ENCODE data around the gene DNAH3. TPM values are rescaled to one million over a fixed set of nuclear protein-coding genes. Genes with fewer than 3 reads are reported as not detected.

The DNAH3 gene
- total RNA-seq, 1 experiment from 2014 or later, result not detected

DNA sequence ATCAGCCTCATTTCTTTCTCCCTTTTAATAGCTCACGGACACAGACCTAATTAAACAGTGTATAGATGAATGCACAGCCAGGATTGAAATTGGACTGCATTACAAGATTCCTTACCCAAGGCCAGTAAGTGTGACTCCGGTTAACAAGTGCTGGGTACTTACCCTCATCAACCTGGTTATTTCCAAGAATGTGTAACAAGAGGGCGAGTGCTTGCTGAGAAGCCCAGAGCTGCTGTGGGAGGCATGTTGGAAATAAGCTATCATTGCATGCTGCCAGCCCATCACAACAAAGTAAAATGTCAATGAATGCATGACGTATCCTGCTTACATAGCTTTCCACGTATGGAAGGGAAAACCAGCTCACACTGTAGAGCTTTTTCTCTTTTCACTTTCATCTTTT, 230.6 kb downstream of the DNAH3 start:
- Histone ChIP-seq H3K36me3 (ENCODE audit: insufficient read depth, low read length) (no peaks in the 10 kb centered on the region), H3K27ac (ENCODE audit: low read length) (no peak overlapping the region), H3K79me2 (ENCODE audit: low read length) (no peaks in the 10 kb centered on the region)

DNA sequence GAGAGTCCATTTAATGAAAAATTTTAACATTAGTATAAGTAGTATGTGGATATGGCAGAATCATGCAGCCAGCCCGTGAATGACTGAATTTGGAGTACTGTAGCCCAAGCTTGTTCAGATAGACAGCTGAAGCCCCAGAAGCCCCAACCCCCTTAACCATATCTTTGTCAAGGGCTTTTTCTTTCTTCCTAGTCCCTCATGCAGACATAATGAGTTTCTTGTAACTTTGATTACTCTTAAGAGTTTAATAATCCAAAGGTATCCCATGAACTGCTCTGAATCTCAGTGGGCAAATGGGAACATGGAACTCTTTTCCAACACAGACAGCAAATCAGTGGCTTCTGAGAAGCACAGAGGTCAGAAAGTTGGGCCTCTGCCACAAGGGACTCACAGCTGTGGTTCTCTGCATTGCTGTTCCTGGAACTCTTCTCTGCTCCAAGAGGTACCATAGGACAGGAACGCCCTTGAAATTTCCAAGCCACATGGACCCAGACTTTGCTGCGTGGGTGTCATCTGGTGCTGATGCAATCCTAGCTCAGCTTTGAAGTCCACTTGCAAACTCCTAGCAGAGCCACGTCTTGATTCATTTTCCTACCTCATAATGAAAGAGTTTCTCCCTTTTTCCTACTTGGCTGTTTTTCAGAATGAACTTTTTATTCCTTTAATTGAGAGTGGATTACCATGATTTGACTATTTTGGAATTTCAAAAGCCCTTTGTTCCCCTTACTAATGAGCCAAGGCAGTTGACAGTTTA, 232.0 kb downstream of the DNAH3 start:
- Histone ChIP-seq H3K27ac (ENCODE audit: low read length) (no peak overlapping the region), H2AFZ (ENCODE audit: low read length) (no peak overlapping the region)
- DNase-seq, result peak; percentile 12

More for the DNA sequence above, 230.6 kb downstream of the DNAH3 start:
- Histone ChIP-seq H3K9me2 (replicated peaks; ENCODE audit: insufficient read depth, low read length) (no peaks in the 10 kb centered on the region), H3K4me2 (ENCODE audit: low read depth, low read length, poor library complexity, severe bottlenecking) (no peak overlapping the region), H3K4me3 (ENCODE audit: low read length) (no peak overlapping the region), H3K27me3 (ENCODE audit: low read length) (no peaks in the 10 kb centered on the region), H2AFZ (ENCODE audit: low read length) (no peak overlapping the region), H3K4me1 (ENCODE audit: low read length) (peaks cover 18% of the 10 kb centered on the region), H3K9ac (ENCODE audit: low read length) (no peak overlapping the region), H4K20me1 (ENCODE audit: insufficient read depth, low read depth, low read length) (no peaks in the 10 kb centered on the region), H3K9me3 (ENCODE audit: low read length) (no peaks in the 10 kb centered on the region)
- DNase-seq, result no peak

DNA sequence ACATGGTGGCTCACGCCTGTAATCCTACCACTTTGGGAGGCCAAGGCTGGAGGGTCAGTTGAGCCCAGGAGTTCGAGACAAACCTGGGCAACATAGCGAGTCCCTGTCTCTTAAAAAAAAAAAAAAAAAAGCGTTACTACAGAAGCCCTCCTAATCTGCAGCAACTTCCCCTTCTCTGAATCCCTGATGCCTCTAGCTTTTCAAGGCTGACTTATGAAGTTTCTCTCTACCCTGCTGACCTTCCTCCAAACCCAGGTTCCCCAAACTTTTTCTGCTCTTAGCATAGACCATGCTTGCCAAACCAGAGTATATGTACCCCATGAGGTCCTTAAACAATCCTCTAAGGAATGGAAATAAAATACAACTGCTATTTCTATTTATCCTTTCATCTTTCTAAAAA, 233.7 kb downstream of the DNAH3 start:
- peak; percentile 42 for DNase-seq
- H3K9ac ChIP-seq (ENCODE audit: low read length), result no peak overlapping the region
- no peak overlapping the region for H3K4me2 ChIP-seq (ENCODE audit: low read depth, low read length, poor library complexity, severe bottlenecking)
- no peaks in the 10 kb centered on the region for H4K20me1 ChIP-seq (ENCODE audit: insufficient read depth, low read depth, low read length)
- H3K27ac ChIP-seq (ENCODE audit: low read length), result no peak overlapping the region
- no peaks in the 10 kb centered on the region for H3K9me2 ChIP-seq (replicated peaks; ENCODE audit: insufficient read depth, low read length)
- no peaks in the 10 kb centered on the region for H3K36me3 ChIP-seq (ENCODE audit: insufficient read depth, low read length)
- H3K27me3 ChIP-seq (ENCODE audit: low read length), result no peaks in the 10 kb centered on the region
- peaks cover 31% of the 10 kb centered on the region for H3K4me1 ChIP-seq (ENCODE audit: low read length)
- H3K4me3 ChIP-seq (ENCODE audit: low read length), result no peak overlapping the region
- H3K79me2 ChIP-seq (ENCODE audit: low read length), result no peaks in the 10 kb centered on the region
- no peaks in the 10 kb centered on the region for H3K9me3 ChIP-seq (ENCODE audit: low read length)
- no peak overlapping the region for H2AFZ ChIP-seq (ENCODE audit: low read length)

More for the DNA sequence above, 232.0 kb downstream of the DNAH3 start:
- H3K4me3 ChIP-seq (ENCODE audit: low read length), result no peak overlapping the region
- H4K20me1 ChIP-seq (ENCODE audit: insufficient read depth, low read depth, low read length), result no peaks in the 10 kb centered on the region
- no peaks in the 10 kb centered on the region for H3K79me2 ChIP-seq (ENCODE audit: low read length)
- no peaks in the 10 kb centered on the region for H3K9me3 ChIP-seq (ENCODE audit: low read length)
- H3K27me3 ChIP-seq (ENCODE audit: low read length), result no peaks in the 10 kb centered on the region
- H3K9me2 ChIP-seq (replicated peaks; ENCODE audit: insufficient read depth, low read length), result no peaks in the 10 kb centered on the region
- H3K9ac ChIP-seq (ENCODE audit: low read length), result no peak overlapping the region
- H3K36me3 ChIP-seq (ENCODE audit: insufficient read depth, low read length), result no peaks in the 10 kb centered on the region
- H3K4me2 ChIP-seq (ENCODE audit: low read depth, low read length, poor library complexity, severe bottlenecking), result no peak overlapping the region
- H3K4me1 ChIP-seq (ENCODE audit: low read length), result peaks cover 28% of the 10 kb centered on the region

DNA sequence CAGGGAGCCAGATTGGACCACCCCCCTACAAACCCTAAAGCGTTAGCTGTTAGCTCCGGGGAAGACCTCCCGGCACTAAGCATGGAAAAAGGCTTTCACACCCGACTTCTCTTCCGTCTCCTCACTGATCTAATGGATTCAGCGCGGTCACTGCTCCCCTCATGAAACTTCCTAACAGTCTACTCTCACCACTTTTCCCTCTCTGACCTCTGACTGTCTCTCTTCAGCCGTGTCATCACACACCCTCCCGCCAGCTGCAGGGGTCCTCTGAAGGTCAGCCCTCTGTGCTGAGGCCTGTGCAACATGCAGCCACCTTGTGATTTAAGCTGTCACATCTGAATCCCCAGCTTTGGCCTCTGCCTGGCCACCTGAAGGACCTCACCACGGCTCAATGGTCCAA, 234.4 kb downstream of the DNAH3 start:
- no peaks in the 10 kb centered on the region for H3K79me2 ChIP-seq (ENCODE audit: low read length)
- H4K20me1 ChIP-seq (ENCODE audit: insufficient read depth, low read depth, low read length), result no peaks in the 10 kb centered on the region; the same call in 1 of the 2 replicates
- H3K27ac ChIP-seq (ENCODE audit: low read length), result no peak overlapping the region
- no peak overlapping the region for H3K9ac ChIP-seq (ENCODE audit: low read length)
- no peak overlapping the region for H2AFZ ChIP-seq (ENCODE audit: low read length)
- H3K9me2 ChIP-seq (replicated peaks; ENCODE audit: insufficient read depth, low read length), result no peaks in the 10 kb centered on the region
- peaks cover 31% of the 10 kb centered on the region for H3K4me1 ChIP-seq (ENCODE audit: low read length)
- H3K36me3 ChIP-seq (ENCODE audit: insufficient read depth, low read length), result no peaks in the 10 kb centered on the region
- no peaks in the 10 kb centered on the region for H3K9me3 ChIP-seq (ENCODE audit: low read length)
- H3K4me2 ChIP-seq (ENCODE audit: low read depth, low read length, poor library complexity, severe bottlenecking), result no peak overlapping the region
- H3K27me3 ChIP-seq (ENCODE audit: low read length), result no peaks in the 10 kb centered on the region
- H3K4me3 ChIP-seq (ENCODE audit: low read length), result no peak overlapping the region
- DNase-seq, result no peak

GRCh38 chr16:20911361-20911760, 239.3 kb downstream of the DNAH3 start:
- H3K79me2 ChIP-seq (ENCODE audit: low read length), result no peaks in the 10 kb centered on the region
- no peak overlapping the region for H3K9ac ChIP-seq (ENCODE audit: low read length)
- no peaks in the 10 kb centered on the region for H3K36me3 ChIP-seq (ENCODE audit: insufficient read depth, low read length)
- H4K20me1 ChIP-seq (ENCODE audit: insufficient read depth, low read depth, low read length), result peaks cover 10% of the 10 kb centered on the region; the same call in 1 of the 2 replicates
- no peak overlapping the region for H3K27ac ChIP-seq (ENCODE audit: low read length)
- no peaks in the 10 kb centered on the region for H3K9me2 ChIP-seq (replicated peaks; ENCODE audit: insufficient read depth, low read length)
- peak; percentile 30 for DNase-seq
- H3K27me3 ChIP-seq (ENCODE audit: low read length), result no peaks in the 10 kb centered on the region
- H3K9me3 ChIP-seq (ENCODE audit: low read length), result no peaks in the 10 kb centered on the region
- H3K4me3 ChIP-seq (ENCODE audit: low read length), result no peak overlapping the region
- H2AFZ ChIP-seq (ENCODE audit: low read length), result no peak overlapping the region
- peaks cover 26% of the 10 kb centered on the region for H3K4me1 ChIP-seq (ENCODE audit: low read length)
- H3K4me2 ChIP-seq (ENCODE audit: low read depth, low read length, poor library complexity, severe bottlenecking), result no peak overlapping the region

DNA sequence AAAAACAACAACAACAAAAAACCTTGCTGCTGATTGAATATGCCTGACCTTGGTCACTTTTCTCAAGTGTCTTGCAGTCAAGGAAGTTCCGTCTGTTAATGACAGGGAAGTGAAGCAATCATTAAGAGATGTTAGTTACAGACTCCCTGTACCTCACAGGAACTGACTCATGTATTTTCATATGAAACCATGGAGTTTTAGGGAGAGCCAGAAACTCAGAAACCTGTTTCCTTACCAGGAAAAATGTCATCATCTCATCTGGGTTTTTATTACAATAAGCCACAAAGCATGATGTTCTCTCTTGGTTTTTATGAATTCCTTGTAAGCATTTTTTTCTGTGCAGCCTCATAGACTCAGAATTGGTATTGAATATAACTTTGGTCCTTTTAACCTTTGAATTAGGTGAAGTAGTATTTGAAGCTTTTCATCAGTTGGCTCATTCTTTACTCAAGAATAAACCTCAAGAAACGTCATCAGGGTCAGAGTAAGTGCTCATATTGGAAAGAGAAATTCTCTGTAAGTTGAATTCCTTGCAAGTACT, 239.8 kb downstream of the DNAH3 start:
- Histone ChIP-seq H3K4me2 (ENCODE audit: low read depth, low read length, poor library complexity, severe bottlenecking) (no peak overlapping the region), H2AFZ (ENCODE audit: low read length) (no peak overlapping the region), H3K4me1 (ENCODE audit: low read length) (peaks cover 21% of the 10 kb centered on the region), H3K9me3 (ENCODE audit: low read length) (no peaks in the 10 kb centered on the region), H3K36me3 (ENCODE audit: insufficient read depth, low read length) (no peaks in the 10 kb centered on the region), H3K27ac (ENCODE audit: low read length) (no peak overlapping the region), H3K27me3 (ENCODE audit: low read length) (no peaks in the 10 kb centered on the region), H3K9me2 (replicated peaks; ENCODE audit: insufficient read depth, low read length) (no peaks in the 10 kb centered on the region), H3K4me3 (ENCODE audit: low read length) (no peak overlapping the region), H4K20me1 (ENCODE audit: insufficient read depth, low read depth, low read length) (peaks cover 10% of the 10 kb centered on the region; the same call in 1 of the 2 replicates), H3K9ac (ENCODE audit: low read length) (no peak overlapping the region), H3K79me2 (ENCODE audit: low read length) (no peaks in the 10 kb centered on the region)
- no peak for DNase-seq

- no peak for DNase-seq
- no peaks in the 10 kb centered on the region for H3K27me3 ChIP-seq (ENCODE audit: low read length)
- H3K79me2 ChIP-seq (ENCODE audit: low read length), result peaks cover 9% of the 10 kb centered on the region
- H2AFZ ChIP-seq (ENCODE audit: low read length), result no peak overlapping the region
- 0 out of 2 replicates have a peak, but pooled peaks cover 7% of the 10 kb centered on the region for H3K36me3 ChIP-seq (ENCODE audit: insufficient read depth, low read length)
- H3K9ac ChIP-seq (ENCODE audit: low read length), result no peak overlapping the region
- no peaks in the 10 kb centered on the region for H3K9me3 ChIP-seq (ENCODE audit: low read length)
- no peaks in the 10 kb centered on the region for H3K9me2 ChIP-seq (replicated peaks; ENCODE audit: insufficient read depth, low read length)
- H4K20me1 ChIP-seq (ENCODE audit: insufficient read depth, low read depth, low read length), result peaks cover 36% of the 10 kb centered on the region; the same call in 1 of the 2 replicates
- H3K27ac ChIP-seq (ENCODE audit: low read length), result no peak overlapping the region
- no peak overlapping the region for H3K4me3 ChIP-seq (ENCODE audit: low read length)
- H3K4me2 ChIP-seq (ENCODE audit: low read depth, low read length, poor library complexity, severe bottlenecking), result no peak overlapping the region
- H3K4me1 ChIP-seq (ENCODE audit: low read length), result peaks cover 37% of the 10 kb centered on the region
Observed at GRCh38 chr16:20906341-20907255, 244.0 kb downstream of the DNAH3 start.

GRCh38 chr16:20905576-20905975, 245.1 kb downstream of the DNAH3 start:
- Histone ChIP-seq H3K27ac (ENCODE audit: low read length) (no peak overlapping the region), H3K27me3 (ENCODE audit: low read length) (no peaks in the 10 kb centered on the region), H3K79me2 (ENCODE audit: low read length) (peaks cover 12% of the 10 kb centered on the region), H3K4me2 (ENCODE audit: low read depth, low read length, poor library complexity, severe bottlenecking) (no peak overlapping the region), H3K9ac (ENCODE audit: low read length) (no peak overlapping the region), H3K4me3 (ENCODE audit: low read length) (no peak overlapping the region), H2AFZ (ENCODE audit: low read length) (no peak overlapping the region), H3K9me3 (ENCODE audit: low read length) (no peaks in the 10 kb centered on the region), H4K20me1 (ENCODE audit: insufficient read depth, low read depth, low read length) (peaks cover 36% of the 10 kb centered on the region; the same call in 1 of the 2 replicates), H3K9me2 (replicated peaks; ENCODE audit: insufficient read depth, low read length) (no peaks in the 10 kb centered on the region), H3K36me3 (ENCODE audit: insufficient read depth, low read length) (0 out of 2 replicates have a peak, but pooled peaks cover 7% of the 10 kb centered on the region), H3K4me1 (ENCODE audit: low read length) (peaks cover 38% of the 10 kb centered on the region)
- no peak for DNase-seq

All from Karpas-422 (cell line).